ENCODE measurements around the gene PLEKHM2.

DNA sequence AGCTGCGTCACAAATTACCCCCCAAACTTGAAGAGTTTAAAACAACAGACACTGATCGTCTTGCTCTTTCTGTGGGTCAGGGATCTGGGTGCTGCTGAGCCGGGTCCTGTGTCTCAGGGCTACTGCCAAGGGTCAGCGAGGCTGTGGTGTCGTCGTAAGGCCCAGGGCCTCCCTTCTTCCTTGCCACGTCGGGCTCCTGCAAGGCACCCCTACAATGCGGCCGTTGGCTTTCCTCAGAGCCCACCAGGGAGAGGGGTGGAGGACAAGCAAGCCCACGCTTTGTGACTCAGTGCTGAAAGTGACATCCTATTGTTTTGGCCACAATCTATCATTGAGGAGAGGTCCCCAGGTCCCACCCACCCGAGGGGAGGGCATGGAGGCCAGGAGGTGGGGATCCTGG lies 66.8 kb downstream of the PLEKHM2 start:
- TF ChIP-seq, protein P1, sequence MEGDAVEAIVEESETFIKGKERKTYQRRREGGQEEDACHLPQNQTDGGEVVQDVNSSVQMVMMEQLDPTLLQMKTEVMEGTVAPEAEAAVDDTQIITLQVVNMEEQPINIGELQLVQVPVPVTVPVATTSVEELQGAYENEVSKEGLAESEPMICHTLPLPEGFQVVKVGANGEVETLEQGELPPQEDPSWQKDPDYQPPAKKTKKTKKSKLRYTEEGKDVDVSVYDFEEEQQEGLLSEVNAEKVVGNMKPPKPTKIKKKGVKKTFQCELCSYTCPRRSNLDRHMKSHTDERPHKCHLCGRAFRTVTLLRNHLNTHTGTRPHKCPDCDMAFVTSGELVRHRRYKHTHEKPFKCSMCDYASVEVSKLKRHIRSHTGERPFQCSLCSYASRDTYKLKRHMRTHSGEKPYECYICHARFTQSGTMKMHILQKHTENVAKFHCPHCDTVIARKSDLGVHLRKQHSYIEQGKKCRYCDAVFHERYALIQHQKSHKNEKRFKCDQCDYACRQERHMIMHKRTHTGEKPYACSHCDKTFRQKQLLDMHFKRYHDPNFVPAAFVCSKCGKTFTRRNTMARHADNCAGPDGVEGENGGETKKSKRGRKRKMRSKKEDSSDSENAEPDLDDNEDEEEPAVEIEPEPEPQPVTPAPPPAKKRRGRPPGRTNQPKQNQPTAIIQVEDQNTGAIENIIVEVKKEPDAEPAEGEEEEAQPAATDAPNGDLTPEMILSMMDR (IDR thresholded peaks at IDR 0.05; ENCODE audit: low read depth, low read length) = no peak
- TF ChIP-seq EZH2phosphoT487 (IDR thresholded peaks at IDR 0.05; ENCODE audit: low read depth) = no peak
